Mesenchymal stem cell (in vitro differentiated cells and primary cell): Measurements from ENCODE around the gene DCUN1D3.

ENCODE experiments used
- DNase-seq: peaks from one replicate; pipeline ENCODE4 v3.0.0-alpha.2; 2013
- H2AFZ ChIP-seq: one replicate; pipeline ENCODE4 v1.6.1; 2013; ENCODE audit warnings: low read depth, mild to moderate bottlenecking, control low read depth, inconsistent platforms, low read length, moderate library complexity
- H2AK5ac ChIP-seq: 2 replicates; pipeline ENCODE4 v1.6.1; 2013; ENCODE audit warnings: low read length, moderate library complexity, mild to moderate bottlenecking, inconsistent platforms; ENCODE audit not compliant: severe bottlenecking
- H2BK120ac ChIP-seq: one replicate; pipeline ENCODE4 v1.6.1; 2013; ENCODE audit warnings: low read depth, mild to moderate bottlenecking, inconsistent platforms, low read length, moderate library complexity
- H2BK12ac ChIP-seq, 2 experiments: one replicate each; pipeline ENCODE4 v1.6.1; 2013; ENCODE audit warnings: inconsistent platforms in 2 of 2, low read length in 2 of 2, mild to moderate bottlenecking in 2 of 2, moderate library complexity in 2 of 2, control low read depth in 1 of 2
- H2BK15ac ChIP-seq: one replicate; pipeline ENCODE4 v1.6.1; 2013; ENCODE audit warnings: mild to moderate bottlenecking, low read depth, inconsistent platforms; ENCODE audit not compliant: poor library complexity, severe bottlenecking
- H2BK5ac ChIP-seq: 2 replicates; pipeline ENCODE4 v1.6.1; 2013; ENCODE audit warnings: low read depth, mild to moderate bottlenecking, low read length, control low read depth, inconsistent platforms; ENCODE audit not compliant: poor library complexity, severe bottlenecking
- H3K14ac ChIP-seq, 2 experiments: one replicate each; pipeline ENCODE4 v1.6.1; 2013; ENCODE audit warnings: inconsistent platforms in 2 of 2, low read length in 2 of 2, control low read depth in 1 of 2, mild to moderate bottlenecking in 1 of 2, moderate library complexity in 1 of 2
- H3K18ac ChIP-seq, 2 experiments: one replicate each; pipeline ENCODE4 v1.6.1; 2013; ENCODE audit warnings: inconsistent platforms in 2 of 2, low read length in 2 of 2, control low read depth in 1 of 2, low read depth in 1 of 2, mild to moderate bottlenecking in 1 of 2
- H3K23ac ChIP-seq, 2 experiments: one replicate each; pipeline ENCODE4 v1.6.1; 2013; ENCODE audit warnings: inconsistent platforms in 2 of 2, low read length in 2 of 2, mild to moderate bottlenecking in 2 of 2, moderate library complexity in 2 of 2, control low read depth in 1 of 2
- H3K27ac ChIP-seq: 2 replicates; pipeline ENCODE4 v1.5.1; 2013; ENCODE audit warnings: mild to moderate bottlenecking, moderate library complexity, low read length, control low read depth, inconsistent platforms; ENCODE audit not compliant: poor library complexity, severe bottlenecking
- H3K27me3 ChIP-seq, 2 experiments: 2 replicates each; pipeline versions ENCODE4 v1.6.1 to v1.7.0; 2013; ENCODE audit warnings: low read length in 2 of 2, mild to moderate bottlenecking in 2 of 2, moderate library complexity in 2 of 2, control low read depth in 1 of 2, inconsistent platforms in 1 of 2; ENCODE audit not compliant: control insufficient read depth in 1 of 2, insufficient read depth in 1 of 2
- H3K36me3 ChIP-seq, 2 experiments: 2 replicates each; pipeline versions ENCODE4 v1.6.1 to v1.7.0; 2013; ENCODE audit warnings: low read length in 2 of 2, control low read depth in 1 of 2, inconsistent platforms in 1 of 2, low read depth in 1 of 2, mild to moderate bottlenecking in 1 of 2; ENCODE audit not compliant: insufficient read depth in 2 of 2, control insufficient read depth in 1 of 2
- H3K4ac ChIP-seq, 2 experiments: one replicate each; pipeline ENCODE4 v1.6.1; 2013; ENCODE audit warnings: inconsistent platforms in 2 of 2, low read length in 2 of 2, mild to moderate bottlenecking in 2 of 2, moderate library complexity in 2 of 2, control low read depth in 1 of 2, low read depth in 1 of 2
- H3K4me1 ChIP-seq: 2 replicates; pipeline ENCODE4 v1.6.1; 2013; ENCODE audit warnings: low read depth, low read length, control low read depth; ENCODE audit not compliant: control insufficient read depth, insufficient read depth
- H3K4me2 ChIP-seq: 2 replicates; pipeline ENCODE4 v1.6.1; 2013; ENCODE audit warnings: low read length, mild to moderate bottlenecking, inconsistent platforms; ENCODE audit not compliant: poor library complexity, severe bottlenecking
- H3K4me3 ChIP-seq, 2 experiments: 2 replicates each; pipeline versions ENCODE4 v1.5.1 to v1.7.0; 2013; ENCODE audit warnings: low read length in 2 of 2, mild to moderate bottlenecking in 2 of 2, control low read depth in 1 of 2, low read depth in 1 of 2; ENCODE audit not compliant: insufficient read depth in 1 of 2
- H3K79me1 ChIP-seq: replicated peaks from 2 replicates; pipeline ENCODE4 v1.6.1; 2013; ENCODE audit warnings: mild to moderate bottlenecking, control low read depth, low read length, inconsistent platforms; ENCODE audit not compliant: poor library complexity, severe bottlenecking
- H3K9ac ChIP-seq: 2 replicates; pipeline ENCODE4 v1.7.0; 2013; ENCODE audit warnings: mild to moderate bottlenecking, low read length, moderate library complexity
- H3K9me3 ChIP-seq: 2 replicates; pipeline ENCODE4 v1.7.0; 2013; ENCODE audit warnings: mild to moderate bottlenecking, low read length; ENCODE audit not compliant: control insufficient read depth
- H4K8ac ChIP-seq: one replicate; pipeline ENCODE4 v1.6.1; 2013; ENCODE audit warnings: inconsistent platforms, mild to moderate bottlenecking, low read length, moderate library complexity
- H4K91ac ChIP-seq: one replicate; pipeline ENCODE4 v1.6.1; 2013; ENCODE audit warnings: mild to moderate bottlenecking, low read length, inconsistent platforms
- WGBS: methylation state at CpG from one replicate; pipeline ENCODE4 v1.1.7; 2013; ENCODE audit warnings: mixed read lengths; 5-methylcytosine and 5-hydroxymethylcytosine counted together

Gene DCUN1D3

GRCh38 chr16:20887207-20887606 lies 13.0 kb downstream of the DCUN1D3 start:
- H2BK15ac ChIP-seq = no peak overlapping the region
- no peak overlapping the region for H4K8ac ChIP-seq
- H3K27me3 ChIP-seq = no peaks in the 10 kb centered on the region
- no peak overlapping the region for H4K91ac ChIP-seq
- peaks cover 5% of the 10 kb centered on the region for H3K79me1 ChIP-seq
- H3K4me2 ChIP-seq = no peak overlapping the region
- no peaks in the 10 kb centered on the region for H3K9me3 ChIP-seq
- no peak for DNase-seq
- H3K4me1 ChIP-seq = peaks cover 8% of the 10 kb centered on the region
- no peak overlapping the region for H2BK5ac ChIP-seq
- peaks cover 11 to 59% of the 10 kb centered on the region in 2 experiments for H3K36me3 ChIP-seq
- H3K27ac ChIP-seq = peak overlapping the region; percentile 66
- H3K4me3 ChIP-seq = no peak overlapping the region
- no peak overlapping the region for H2BK12ac ChIP-seq
- no peak overlapping the region for H2AK5ac ChIP-seq
- H3K9ac ChIP-seq = no peak overlapping the region
- H2AFZ ChIP-seq = no peak overlapping the region
- no peak overlapping the region for H3K4ac ChIP-seq
- no peak overlapping the region for H3K14ac ChIP-seq
- no peak overlapping the region for H2BK120ac ChIP-seq
- WGBS = no CpG with 5 or more reads among the region's 1 CpG
- no peak overlapping the region for H3K18ac ChIP-seq
- H3K23ac ChIP-seq = no peak overlapping the region

GRCh38 chr16:20886320-20886719 lies 13.8 kb downstream of the DCUN1D3 start:
- no peak overlapping the region for H3K23ac ChIP-seq
- no peaks in the 10 kb centered on the region for H3K9me3 ChIP-seq
- H4K91ac ChIP-seq = no peak overlapping the region
- H2BK5ac ChIP-seq = no peak overlapping the region
- H3K4me2 ChIP-seq = no peak overlapping the region
- H3K27me3 ChIP-seq = no peaks in the 10 kb centered on the region
- peaks cover 2% of the 10 kb centered on the region for H3K79me1 ChIP-seq
- WGBS = 0% methylated on average over 1 of the region's 1 CpG
- H3K27ac ChIP-seq = no peak overlapping the region
- H3K4ac ChIP-seq = no peak overlapping the region
- H2AK5ac ChIP-seq = peak overlapping the region; percentile 61
- no peak overlapping the region for H4K8ac ChIP-seq
- H3K4me3 ChIP-seq = no peak overlapping the region
- H2AFZ ChIP-seq = no peak overlapping the region
- no peak overlapping the region for H3K14ac ChIP-seq
- no peak overlapping the region for H2BK15ac ChIP-seq
- peaks cover 5 to 50% of the 10 kb centered on the region in 2 experiments for H3K36me3 ChIP-seq
- H3K4me1 ChIP-seq = peaks cover 9% of the 10 kb centered on the region
- no peak overlapping the region for H2BK12ac ChIP-seq
- H3K18ac ChIP-seq = no peak overlapping the region
- no peak overlapping the region for H3K9ac ChIP-seq
- no peak overlapping the region for H2BK120ac ChIP-seq
- no peak for DNase-seq

DNA sequence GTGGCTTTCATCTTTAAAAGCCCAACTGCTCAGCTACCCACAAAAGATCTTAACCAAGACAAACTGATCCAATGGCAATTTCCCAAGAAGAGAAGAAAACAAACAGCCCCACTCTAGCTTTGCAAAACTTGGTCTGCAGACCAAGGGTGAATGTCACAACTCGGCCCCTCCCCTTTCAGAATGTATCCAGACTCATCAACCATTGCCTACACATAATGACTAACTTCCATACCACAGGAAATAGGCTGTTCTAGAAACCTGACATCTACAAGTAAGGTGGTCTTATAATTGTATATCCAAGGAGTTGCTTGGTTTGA lies 16.0 kb downstream of the DCUN1D3 start:
- no peak overlapping the region for H2BK5ac ChIP-seq
- H3K79me1 ChIP-seq = peaks cover 1% of the 10 kb centered on the region
- H3K9me3 ChIP-seq = no peaks in the 10 kb centered on the region
- H3K4me2 ChIP-seq = no peak overlapping the region
- H2AFZ ChIP-seq = no peak overlapping the region
- DNase-seq = peak; percentile 87
- H3K9ac ChIP-seq = no peak overlapping the region
- H2BK12ac ChIP-seq = no peak overlapping the region
- no peak overlapping the region for H2BK15ac ChIP-seq
- H3K4me3 ChIP-seq = no peak overlapping the region
- peaks cover 5 to 31% of the 10 kb centered on the region in 2 experiments for H3K36me3 ChIP-seq
- no CpG with 5 or more reads among the region's 1 CpG for whole genome bisulfite sequencing
- no peaks in the 10 kb centered on the region for H3K27me3 ChIP-seq
- H3K23ac ChIP-seq = no peak overlapping the region
- no peak overlapping the region for H3K14ac ChIP-seq
- H4K91ac ChIP-seq = no peak overlapping the region
- no peak overlapping the region for H3K27ac ChIP-seq
- H2BK120ac ChIP-seq = no peak overlapping the region
- H3K4ac ChIP-seq = no peak overlapping the region
- H3K4me1 ChIP-seq = peaks cover 8% of the 10 kb centered on the region
- no peak overlapping the region for H2AK5ac ChIP-seq
- no peak overlapping the region for H4K8ac ChIP-seq
- H3K18ac ChIP-seq = no peak overlapping the region

DNA sequence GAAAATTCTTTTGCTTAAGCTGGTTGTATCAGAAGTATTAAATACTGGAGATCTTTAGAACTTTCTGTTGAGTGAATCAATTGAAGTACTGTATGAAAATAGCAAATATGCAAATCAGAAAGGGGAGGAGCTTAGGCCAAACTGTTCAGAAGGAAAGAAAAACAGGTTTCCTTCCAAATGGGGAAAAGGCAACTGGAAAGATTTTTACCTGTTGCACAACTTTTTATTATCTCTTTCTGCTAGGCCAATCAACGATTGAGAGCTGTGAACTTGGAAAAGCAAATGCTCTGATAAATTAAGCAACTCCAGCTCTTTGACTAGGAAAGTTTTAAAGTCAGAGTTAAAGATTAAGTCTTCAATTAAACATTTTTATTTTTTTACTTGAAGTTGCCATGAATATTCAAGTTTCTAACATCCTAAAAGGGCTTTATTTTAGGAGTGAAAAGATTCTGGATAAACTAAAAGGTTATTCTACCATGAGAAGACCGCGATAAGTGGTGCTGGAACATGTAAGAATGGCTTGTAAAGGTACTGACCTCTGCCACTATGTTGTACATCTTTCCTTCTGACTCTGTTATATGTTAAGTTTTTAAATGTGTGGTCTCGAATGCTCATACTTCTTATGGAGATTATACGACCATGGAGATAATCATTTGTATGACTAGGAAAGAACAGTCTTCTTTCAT lies 16.5 kb downstream of the DCUN1D3 start:
- no peak overlapping the region for H4K91ac ChIP-seq
- H3K18ac ChIP-seq = no peak overlapping the region
- H3K27me3 ChIP-seq = no peaks in the 10 kb centered on the region
- peaks cover 8% of the 10 kb centered on the region for H3K4me1 ChIP-seq
- WGBS = 90% methylated on average over 3 of the region's 5 CpGs
- no peak overlapping the region for H2AK5ac ChIP-seq
- no peak overlapping the region for H3K9ac ChIP-seq
- H3K27ac ChIP-seq = no peak overlapping the region
- no peak overlapping the region for H2BK15ac ChIP-seq
- H3K23ac ChIP-seq = no peak overlapping the region
- H3K4ac ChIP-seq = no peak overlapping the region
- H3K4me3 ChIP-seq = no peak overlapping the region
- H2AFZ ChIP-seq = no peak overlapping the region
- no peak overlapping the region for H3K14ac ChIP-seq
- H2BK5ac ChIP-seq = no peak overlapping the region
- H3K9me3 ChIP-seq = no peaks in the 10 kb centered on the region
- H3K36me3 ChIP-seq = peaks cover 5 to 31% of the 10 kb centered on the region in 2 experiments
- H3K79me1 ChIP-seq = peaks cover 1% of the 10 kb centered on the region
- H2BK12ac ChIP-seq = no peak overlapping the region
- no peak overlapping the region for H3K4me2 ChIP-seq
- no peak overlapping the region for H2BK120ac ChIP-seq
- no peak for DNase-seq
- H4K8ac ChIP-seq = no peak overlapping the region
